K562 (cell line): Measurements from ENCODE around the gene HS3ST5. TPM values are rescaled to one million over a fixed set of nuclear protein-coding genes. Genes with fewer than 3 reads are reported as not detected.

Source experiments
- SMAD2 ChIP-seq: fragments of 150-350 bp; IDR thresholded peaks from 2 replicates; pipeline ENCODE4 v1.6.1; 2014; ENCODE audit warnings: low read depth, mild to moderate bottlenecking, low read length
- polyA plus RNA-seq, 8 experiments: library from polyadenylated mRNA; depleted of rRNA in 4 of 8; stranded (reverse) in 5 of 8; unstranded in 3 of 8; fragments of >200 nt; fragmentation: Nextera tagmentation in 2 of 8; fragmentation: Illumina TruSeq in 1 of 8; extraction: Ambion mirVana in 2 of 8; extraction: Trizol in 1 of 8; gene quantifications; 2 replicates each; pipeline versions ENCODE4 v1.2.1 to v1.2.3, GENCODE V29; 2011 to 2014; ENCODE audit warnings: inconsistent platforms in 1 of 8, missing spikeins in 1 of 8
- total RNA-seq, 7 experiments: library from RNA; depleted of rRNA in 6 of 7; stranded (reverse); fragments of >200 nt in 6 of 7; fragmentation: Illumina TruSeq in 2 of 7; extraction: Trizol in 2 of 7; gene quantifications; 2 replicates each; pipeline versions ENCODE4 v1.2.1 to v1.2.3, GENCODE V29; 2011 to 2021; ENCODE audit warnings: low replicate concordance in 1 of 7
- TF ChIP-seq, protein P1 (sequence below): fragments of 200-600 bp; sonication (generic); IDR thresholded peaks from one replicate; pipeline ENCODE4 v1.6.1; 2012; ENCODE audit warnings: mild to moderate bottlenecking, low read depth, low read length, inconsistent platforms

HS3ST5 gene
- total and polyA plus RNA-seq, 9 of the 15 experiments (the other 6 are each of a cell fraction or from before 2014, with no cell fraction given), result not detected

DNA sequence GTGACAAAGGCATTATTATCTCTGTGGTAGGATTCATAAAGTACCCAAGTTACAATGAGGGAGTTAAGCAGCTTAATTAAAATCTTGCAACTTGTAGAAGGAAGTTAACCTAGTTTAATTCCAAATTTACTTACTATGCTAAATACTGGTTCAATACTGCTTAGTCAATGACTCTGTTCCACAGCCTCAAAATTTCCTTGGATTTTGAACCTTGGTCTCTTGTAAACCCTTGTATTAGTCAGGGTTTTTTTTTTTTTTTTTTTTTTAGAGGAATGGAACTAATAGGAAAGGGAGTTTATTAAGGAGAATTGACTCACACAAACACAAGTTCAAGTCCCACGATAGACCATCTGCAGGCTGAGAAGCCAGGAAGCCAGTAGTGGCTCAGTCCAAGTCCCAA lies 163.4 kb downstream of the HS3ST5 start (continued):
- TF ChIP-seq, protein P1, sequence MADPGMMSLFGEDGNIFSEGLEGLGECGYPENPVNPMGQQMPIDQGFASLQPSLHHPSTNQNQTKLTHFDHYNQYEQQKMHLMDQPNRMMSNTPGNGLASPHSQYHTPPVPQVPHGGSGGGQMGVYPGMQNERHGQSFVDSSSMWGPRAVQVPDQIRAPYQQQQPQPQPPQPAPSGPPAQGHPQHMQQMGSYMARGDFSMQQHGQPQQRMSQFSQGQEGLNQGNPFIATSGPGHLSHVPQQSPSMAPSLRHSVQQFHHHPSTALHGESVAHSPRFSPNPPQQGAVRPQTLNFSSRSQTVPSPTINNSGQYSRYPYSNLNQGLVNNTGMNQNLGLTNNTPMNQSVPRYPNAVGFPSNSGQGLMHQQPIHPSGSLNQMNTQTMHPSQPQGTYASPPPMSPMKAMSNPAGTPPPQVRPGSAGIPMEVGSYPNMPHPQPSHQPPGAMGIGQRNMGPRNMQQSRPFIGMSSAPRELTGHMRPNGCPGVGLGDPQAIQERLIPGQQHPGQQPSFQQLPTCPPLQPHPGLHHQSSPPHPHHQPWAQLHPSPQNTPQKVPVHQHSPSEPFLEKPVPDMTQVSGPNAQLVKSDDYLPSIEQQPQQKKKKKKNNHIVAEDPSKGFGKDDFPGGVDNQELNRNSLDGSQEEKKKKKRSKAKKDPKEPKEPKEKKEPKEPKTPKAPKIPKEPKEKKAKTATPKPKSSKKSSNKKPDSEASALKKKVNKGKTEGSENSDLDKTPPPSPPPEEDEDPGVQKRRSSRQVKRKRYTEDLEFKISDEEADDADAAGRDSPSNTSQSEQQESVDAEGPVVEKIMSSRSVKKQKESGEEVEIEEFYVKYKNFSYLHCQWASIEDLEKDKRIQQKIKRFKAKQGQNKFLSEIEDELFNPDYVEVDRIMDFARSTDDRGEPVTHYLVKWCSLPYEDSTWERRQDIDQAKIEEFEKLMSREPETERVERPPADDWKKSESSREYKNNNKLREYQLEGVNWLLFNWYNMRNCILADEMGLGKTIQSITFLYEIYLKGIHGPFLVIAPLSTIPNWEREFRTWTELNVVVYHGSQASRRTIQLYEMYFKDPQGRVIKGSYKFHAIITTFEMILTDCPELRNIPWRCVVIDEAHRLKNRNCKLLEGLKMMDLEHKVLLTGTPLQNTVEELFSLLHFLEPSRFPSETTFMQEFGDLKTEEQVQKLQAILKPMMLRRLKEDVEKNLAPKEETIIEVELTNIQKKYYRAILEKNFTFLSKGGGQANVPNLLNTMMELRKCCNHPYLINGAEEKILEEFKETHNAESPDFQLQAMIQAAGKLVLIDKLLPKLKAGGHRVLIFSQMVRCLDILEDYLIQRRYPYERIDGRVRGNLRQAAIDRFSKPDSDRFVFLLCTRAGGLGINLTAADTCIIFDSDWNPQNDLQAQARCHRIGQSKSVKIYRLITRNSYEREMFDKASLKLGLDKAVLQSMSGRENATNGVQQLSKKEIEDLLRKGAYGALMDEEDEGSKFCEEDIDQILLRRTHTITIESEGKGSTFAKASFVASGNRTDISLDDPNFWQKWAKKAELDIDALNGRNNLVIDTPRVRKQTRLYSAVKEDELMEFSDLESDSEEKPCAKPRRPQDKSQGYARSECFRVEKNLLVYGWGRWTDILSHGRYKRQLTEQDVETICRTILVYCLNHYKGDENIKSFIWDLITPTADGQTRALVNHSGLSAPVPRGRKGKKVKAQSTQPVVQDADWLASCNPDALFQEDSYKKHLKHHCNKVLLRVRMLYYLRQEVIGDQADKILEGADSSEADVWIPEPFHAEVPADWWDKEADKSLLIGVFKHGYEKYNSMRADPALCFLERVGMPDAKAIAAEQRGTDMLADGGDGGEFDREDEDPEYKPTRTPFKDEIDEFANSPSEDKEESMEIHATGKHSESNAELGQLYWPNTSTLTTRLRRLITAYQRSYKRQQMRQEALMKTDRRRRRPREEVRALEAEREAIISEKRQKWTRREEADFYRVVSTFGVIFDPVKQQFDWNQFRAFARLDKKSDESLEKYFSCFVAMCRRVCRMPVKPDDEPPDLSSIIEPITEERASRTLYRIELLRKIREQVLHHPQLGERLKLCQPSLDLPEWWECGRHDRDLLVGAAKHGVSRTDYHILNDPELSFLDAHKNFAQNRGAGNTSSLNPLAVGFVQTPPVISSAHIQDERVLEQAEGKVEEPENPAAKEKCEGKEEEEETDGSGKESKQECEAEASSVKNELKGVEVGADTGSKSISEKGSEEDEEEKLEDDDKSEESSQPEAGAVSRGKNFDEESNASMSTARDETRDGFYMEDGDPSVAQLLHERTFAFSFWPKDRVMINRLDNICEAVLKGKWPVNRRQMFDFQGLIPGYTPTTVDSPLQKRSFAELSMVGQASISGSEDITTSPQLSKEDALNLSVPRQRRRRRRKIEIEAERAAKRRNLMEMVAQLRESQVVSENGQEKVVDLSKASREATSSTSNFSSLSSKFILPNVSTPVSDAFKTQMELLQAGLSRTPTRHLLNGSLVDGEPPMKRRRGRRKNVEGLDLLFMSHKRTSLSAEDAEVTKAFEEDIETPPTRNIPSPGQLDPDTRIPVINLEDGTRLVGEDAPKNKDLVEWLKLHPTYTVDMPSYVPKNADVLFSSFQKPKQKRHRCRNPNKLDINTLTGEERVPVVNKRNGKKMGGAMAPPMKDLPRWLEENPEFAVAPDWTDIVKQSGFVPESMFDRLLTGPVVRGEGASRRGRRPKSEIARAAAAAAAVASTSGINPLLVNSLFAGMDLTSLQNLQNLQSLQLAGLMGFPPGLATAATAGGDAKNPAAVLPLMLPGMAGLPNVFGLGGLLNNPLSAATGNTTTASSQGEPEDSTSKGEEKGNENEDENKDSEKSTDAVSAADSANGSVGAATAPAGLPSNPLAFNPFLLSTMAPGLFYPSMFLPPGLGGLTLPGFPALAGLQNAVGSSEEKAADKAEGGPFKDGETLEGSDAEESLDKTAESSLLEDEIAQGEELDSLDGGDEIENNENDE, result no peak
- TF ChIP-seq SMAD2, result no peak
